ENCODE data around the gene SLC25A29.
"Not testable (repeated sequence)": the region's sequence is repeated elsewhere in the genome, so short reads cannot be mapped to it uniquely, and the experiment has no call there.

The SLC25A29 gene

GRCh38 chr14:100283984-100284881 is 22.0 kb downstream of the SLC25A29 start:
- H3K4ac ChIP-seq (ENCODE audit: low read depth, low read length) = no peak overlapping the region
- H2BK120ac ChIP-seq (ENCODE audit: insufficient read depth, low read length, poor library complexity) = no peak overlapping the region
- H3K9me3 ChIP-seq (ENCODE audit: insufficient read depth, low read depth, low read length) = peaks cover 2% of the 10 kb centered on the region
- WGBS (ENCODE audit: extremely low coverage, insufficient coverage, insufficient read length) = no CpG with 5 or more reads among the region's 26 CpGs
- H3K27ac ChIP-seq (ENCODE audit: low read depth, low read length) = no peak overlapping the region
- H3K27me3 ChIP-seq (ENCODE audit: insufficient read depth, low read length) = no peaks in the 10 kb centered on the region
- no peak overlapping the region for H4K8ac ChIP-seq (ENCODE audit: low read depth, low read length)
- no peak overlapping the region for H3K23ac ChIP-seq (ENCODE audit: low read length)
- H4K91ac ChIP-seq (ENCODE audit: low read depth, low read length) = no peak overlapping the region
- H3K9ac ChIP-seq (ENCODE audit: low read length) = no peak overlapping the region
- no peak overlapping the region for H2AFZ ChIP-seq (ENCODE audit: insufficient read depth, low read length, poor library complexity)
- H2BK12ac ChIP-seq (ENCODE audit: low read length) = no peak overlapping the region
- H3K36me3 ChIP-seq (ENCODE audit: control insufficient read depth in 1 of 2, insufficient read depth in 2 of 2, low read length in 2 of 2) = peaks cover 4 to 13% of the 10 kb centered on the region in 2 experiments
- no peak overlapping the region for H3K4me2 ChIP-seq (ENCODE audit: low read length)
- H3K14ac ChIP-seq (ENCODE audit: low read length) = no peak overlapping the region
- peaks cover 7% of the 10 kb centered on the region for H3K79me2 ChIP-seq (ENCODE audit: control insufficient read depth, insufficient read depth, low read length, poor library complexity)
- no peak overlapping the region for H3K18ac ChIP-seq (ENCODE audit: low read length)
- no peak for DNase-seq
- no peak overlapping the region for H4K12ac ChIP-seq (ENCODE audit: low read depth, low read length)
- peaks cover 19 to 29% of the 10 kb centered on the region in 2 experiments for H3K4me1 ChIP-seq (ENCODE audit: control insufficient read depth in 1 of 2, insufficient read depth in 2 of 2, low read length in 2 of 2)
- H3K4me3 ChIP-seq (ENCODE audit: low read depth, low read length) = no peak overlapping the region
- H2BK5ac ChIP-seq (ENCODE audit: low read depth, low read length, poor library complexity) = no peak overlapping the region
- H2AK5ac ChIP-seq (ENCODE audit: low read length) = no peak overlapping the region
- H3K79me1 ChIP-seq (ENCODE audit: low read length) = peaks cover 8% of the 10 kb centered on the region

- H2BK12ac ChIP-seq (ENCODE audit: low read length); H4K8ac ChIP-seq (ENCODE audit: low read depth, low read length); H3K9ac ChIP-seq (ENCODE audit: low read length); H4K12ac ChIP-seq (ENCODE audit: low read depth, low read length); H2BK5ac ChIP-seq (ENCODE audit: low read depth, low read length, poor library complexity); H2BK120ac ChIP-seq (ENCODE audit: insufficient read depth, low read length, poor library complexity); DNase-seq; H3K18ac ChIP-seq (ENCODE audit: low read length); H2AK5ac ChIP-seq (ENCODE audit: low read length); H3K4ac ChIP-seq (ENCODE audit: low read depth, low read length); H3K27me3 ChIP-seq (ENCODE audit: insufficient read depth, low read length); H2AFZ ChIP-seq (ENCODE audit: insufficient read depth, low read length, poor library complexity); H3K23ac ChIP-seq (ENCODE audit: low read length); H4K91ac ChIP-seq (ENCODE audit: low read depth, low read length); H3K27ac ChIP-seq (ENCODE audit: low read depth, low read length); H3K4me3 ChIP-seq (ENCODE audit: low read depth, low read length); H3K79me1 ChIP-seq (ENCODE audit: low read length); H3K4me2 ChIP-seq (ENCODE audit: low read length); H3K79me2 ChIP-seq (ENCODE audit: control insufficient read depth, insufficient read depth, low read length, poor library complexity); H3K14ac ChIP-seq (ENCODE audit: low read length); H3K9me3 ChIP-seq (ENCODE audit: insufficient read depth, low read depth, low read length): not testable (repeated sequence)
- Histone ChIP-seq H3K4me1 (ENCODE audit: control insufficient read depth in 1 of 2, insufficient read depth in 2 of 2, low read length in 2 of 2) (peaks cover 22 to 31% of the 10 kb centered on the region in 2 experiments), H3K36me3 (ENCODE audit: control insufficient read depth in 1 of 2, insufficient read depth in 2 of 2, low read length in 2 of 2) (peaks cover 0 to 16% of the 10 kb centered on the region in 2 experiments)
- WGBS (ENCODE audit: extremely low coverage, insufficient coverage, insufficient read length) = no CpG with 5 or more reads among the region's 9 CpGs
Measured at GRCh38 chr14:100283436-100283835, 22.8 kb downstream of the SLC25A29 start.

DNA sequence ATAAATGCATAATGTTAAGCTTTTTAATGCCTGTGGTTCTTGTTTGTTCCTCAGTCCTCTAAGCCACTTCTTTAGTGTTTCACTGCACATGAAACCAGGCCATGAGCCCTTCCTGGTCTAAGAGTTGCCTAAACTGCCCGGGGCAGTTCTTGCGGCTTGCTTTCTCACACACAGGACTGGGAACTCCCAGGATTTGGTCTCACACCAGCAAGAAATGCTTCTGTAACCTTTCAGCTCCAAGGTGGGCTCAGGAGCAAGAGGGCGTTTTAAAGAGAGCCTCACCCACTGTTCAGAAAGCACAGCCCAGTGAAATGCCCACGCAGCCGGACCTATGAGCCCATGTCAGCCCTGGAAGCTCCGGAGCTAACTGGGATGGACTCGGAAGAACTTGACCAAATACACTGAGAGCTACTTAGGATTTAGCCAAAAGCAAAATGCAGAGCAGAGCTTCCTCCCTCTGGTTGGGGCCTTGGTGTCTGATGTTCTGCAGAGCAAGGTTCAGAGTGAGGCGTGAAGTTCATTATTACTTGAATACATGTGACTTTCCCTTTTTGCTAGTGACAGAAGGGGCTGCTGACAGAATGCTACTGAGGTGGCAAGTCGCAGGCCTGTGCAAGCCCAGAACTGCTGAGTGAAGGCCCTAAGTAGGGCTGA is 23.4 kb downstream of the SLC25A29 start:
- peak; percentile 33 for DNase-seq
- no peak overlapping the region for H3K9ac ChIP-seq (ENCODE audit: low read length)
- no peaks in the 10 kb centered on the region for H3K27me3 ChIP-seq (ENCODE audit: insufficient read depth, low read length)
- no peak overlapping the region for H2BK5ac ChIP-seq (ENCODE audit: low read depth, low read length, poor library complexity)
- no peak overlapping the region for H3K4ac ChIP-seq (ENCODE audit: low read depth, low read length)
- peaks cover 9% of the 10 kb centered on the region for H3K79me2 ChIP-seq (ENCODE audit: control insufficient read depth, insufficient read depth, low read length, poor library complexity)
- no peak overlapping the region for H4K12ac ChIP-seq (ENCODE audit: low read depth, low read length)
- no peak overlapping the region for H3K4me3 ChIP-seq (ENCODE audit: low read depth, low read length)
- no CpG with 5 or more reads among the region's 9 CpGs for WGBS (ENCODE audit: extremely low coverage, insufficient coverage, insufficient read length)
- peaks cover 0 to 16% of the 10 kb centered on the region in 2 experiments for H3K36me3 ChIP-seq (ENCODE audit: control insufficient read depth in 1 of 2, insufficient read depth in 2 of 2, low read length in 2 of 2)
- peaks cover 2% of the 10 kb centered on the region for H3K9me3 ChIP-seq (ENCODE audit: insufficient read depth, low read depth, low read length)
- H2BK120ac ChIP-seq (ENCODE audit: insufficient read depth, low read length, poor library complexity) = no peak overlapping the region
- no peak overlapping the region for H4K8ac ChIP-seq (ENCODE audit: low read depth, low read length)
- H3K27ac ChIP-seq (ENCODE audit: low read depth, low read length) = peak overlapping the region; percentile 1
- H3K23ac ChIP-seq (ENCODE audit: low read length) = no peak overlapping the region
- peaks cover 21 to 31% of the 10 kb centered on the region in 2 experiments for H3K4me1 ChIP-seq (ENCODE audit: control insufficient read depth in 1 of 2, insufficient read depth in 2 of 2, low read length in 2 of 2)
- no peak overlapping the region for H2BK12ac ChIP-seq (ENCODE audit: low read length)
- no peak overlapping the region for H2AFZ ChIP-seq (ENCODE audit: insufficient read depth, low read length, poor library complexity)
- H3K18ac ChIP-seq (ENCODE audit: low read length) = no peak overlapping the region
- H4K91ac ChIP-seq (ENCODE audit: low read depth, low read length) = no peak overlapping the region
- H2AK5ac ChIP-seq (ENCODE audit: low read length) = no peak overlapping the region
- no peak overlapping the region for H3K14ac ChIP-seq (ENCODE audit: low read length)
- peaks cover 8% of the 10 kb centered on the region for H3K79me1 ChIP-seq (ENCODE audit: low read length)
- H3K4me2 ChIP-seq (ENCODE audit: low read length) = no peak overlapping the region

DNA sequence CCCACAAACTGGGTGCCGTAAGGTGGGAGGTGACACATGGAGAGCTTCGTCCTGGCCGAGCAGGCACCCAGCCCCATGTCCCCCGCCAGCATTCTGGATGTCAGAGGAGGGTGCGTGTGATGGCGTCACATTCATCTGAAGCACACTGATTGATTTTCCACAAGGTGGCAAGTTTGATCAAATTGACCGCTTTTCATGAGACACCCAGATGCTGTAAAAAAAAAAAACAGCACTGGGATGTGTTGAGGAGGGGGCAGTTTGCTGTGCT is 24.2 kb downstream of the SLC25A29 start:
- Histone ChIP-seq H3K27me3 (ENCODE audit: insufficient read depth, low read length) (no peaks in the 10 kb centered on the region), H3K18ac (ENCODE audit: low read length) (no peak overlapping the region), H4K91ac (ENCODE audit: low read depth, low read length) (no peak overlapping the region), H3K4me3 (ENCODE audit: low read depth, low read length) (no peak overlapping the region), H3K27ac (ENCODE audit: low read depth, low read length) (no peak overlapping the region), H2BK120ac (ENCODE audit: insufficient read depth, low read length, poor library complexity) (no peak overlapping the region), H3K4me2 (ENCODE audit: low read length) (no peak overlapping the region), H4K12ac (ENCODE audit: low read depth, low read length) (no peak overlapping the region), H4K8ac (ENCODE audit: low read depth, low read length) (no peak overlapping the region), H3K4me1 (ENCODE audit: control insufficient read depth in 1 of 2, insufficient read depth in 2 of 2, low read length in 2 of 2) (peaks cover 18 to 26% of the 10 kb centered on the region in 2 experiments), H2AK5ac (ENCODE audit: low read length) (no peak overlapping the region), H3K4ac (ENCODE audit: low read depth, low read length) (no peak overlapping the region), H2BK5ac (ENCODE audit: low read depth, low read length, poor library complexity) (no peak overlapping the region), H3K23ac (ENCODE audit: low read length) (no peak overlapping the region), H2BK12ac (ENCODE audit: low read length) (no peak overlapping the region), H3K36me3 (ENCODE audit: control insufficient read depth in 1 of 2, insufficient read depth in 2 of 2, low read length in 2 of 2) (peaks cover 2 to 19% of the 10 kb centered on the region in 2 experiments), H3K79me1 (ENCODE audit: low read length) (peaks cover 8% of the 10 kb centered on the region), H3K79me2 (ENCODE audit: control insufficient read depth, insufficient read depth, low read length, poor library complexity) (peaks cover 9% of the 10 kb centered on the region), H2AFZ (ENCODE audit: insufficient read depth, low read length, poor library complexity) (no peak overlapping the region), H3K9ac (ENCODE audit: low read length) (no peak overlapping the region), H3K14ac (ENCODE audit: low read length) (no peak overlapping the region), H3K9me3 (ENCODE audit: insufficient read depth, low read depth, low read length) (peaks cover 2% of the 10 kb centered on the region)
- DNase-seq = no peak
- no CpG with 5 or more reads among the region's 7 CpGs for WGBS (ENCODE audit: extremely low coverage, insufficient coverage, insufficient read length)

Measured in trophoblast cell (in vitro differentiated cells and primary cell).